ENCODE data around the gene GPC5.

- TF ChIP-seq CTBP1 (IDR thresholded peaks at IDR 0.05; ENCODE audit: borderline replicate concordance), result peak; percentile 78; the same call in 1 of the 2 replicates
- no peak for TF ChIP-seq BHLHE40 (IDR thresholded peaks at IDR 0.05; ENCODE audit: borderline replicate concordance)
- TF ChIP-seq FOXK2 (IDR thresholded peaks at IDR 0.05), result no peak
Observed at GRCh38 chr13:92717857-92718256, 1319.4 kb downstream of the GPC5 start.

Data from HEK293T (cell line).